ENCODE measurements around the gene ANKRD17.
A peak's percentile ranks its signal among the peaks of the same experiment; 100 is the strongest.

The ANKRD17 gene

GRCh38 chr4:73220815-73221214, 37.8 kb downstream of the ANKRD17 start:
- no peak for TF ChIP-seq CTCF (IDR thresholded peaks at IDR 0.05; ENCODE audit: low read length, missing control alignments)
- no peak for DNase-seq (ENCODE audit: low read depth)
- H3K4me3 ChIP-seq (replicated peaks; ENCODE audit: low read depth, low read length) = no peak overlapping the region

- no peak for TF ChIP-seq CTCF (IDR thresholded peaks at IDR 0.05; ENCODE audit: low read length, missing control alignments)
- peak; percentile 76 for DNase-seq (ENCODE audit: low read depth)
- peak overlapping the region; percentile 19 for H3K4me3 ChIP-seq (replicated peaks; ENCODE audit: low read depth, low read length)
Observed at GRCh38 chr4:73213916-73214653, 44.5 kb downstream of the ANKRD17 start.

DNA sequence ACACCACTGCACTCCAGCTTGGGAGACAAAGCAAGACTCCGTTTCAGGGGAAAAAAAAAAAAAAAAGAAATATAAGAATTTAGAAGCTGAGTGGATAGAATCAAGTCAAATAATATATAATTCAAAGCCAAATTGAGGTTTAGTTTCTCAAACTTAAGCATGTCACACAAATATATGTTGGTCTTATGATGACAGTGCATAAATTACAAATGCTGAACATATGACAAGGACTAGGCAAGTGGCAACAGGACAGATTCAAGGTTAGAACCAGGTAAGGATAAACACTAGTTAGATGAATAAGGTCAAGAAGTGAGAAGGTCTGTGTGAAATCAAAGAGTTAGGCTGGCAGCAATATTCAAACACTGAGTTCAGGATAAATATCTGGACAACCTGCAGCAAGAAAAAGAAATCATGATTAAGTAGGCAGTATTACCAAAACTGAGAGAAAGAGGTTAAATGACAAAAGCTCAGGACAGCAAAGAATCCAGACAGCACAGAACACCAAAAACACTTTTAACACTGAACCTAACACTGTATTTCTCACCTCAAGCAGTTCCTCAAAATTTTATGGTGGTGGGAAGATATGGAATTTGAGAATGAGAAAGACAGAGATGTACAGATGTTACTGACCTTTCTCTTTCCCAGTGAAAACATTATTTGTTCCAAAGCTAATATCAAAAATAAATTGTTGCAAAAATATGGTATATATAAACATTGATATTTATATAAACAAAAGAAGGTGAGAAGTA, 45.4 kb downstream of the ANKRD17 start:
- no peak overlapping the region for H3K4me3 ChIP-seq (replicated peaks; ENCODE audit: low read depth, low read length)
- no peak for TF ChIP-seq CTCF (IDR thresholded peaks at IDR 0.05; ENCODE audit: low read length, missing control alignments)
- no peak for DNase-seq (ENCODE audit: low read depth)

DNA sequence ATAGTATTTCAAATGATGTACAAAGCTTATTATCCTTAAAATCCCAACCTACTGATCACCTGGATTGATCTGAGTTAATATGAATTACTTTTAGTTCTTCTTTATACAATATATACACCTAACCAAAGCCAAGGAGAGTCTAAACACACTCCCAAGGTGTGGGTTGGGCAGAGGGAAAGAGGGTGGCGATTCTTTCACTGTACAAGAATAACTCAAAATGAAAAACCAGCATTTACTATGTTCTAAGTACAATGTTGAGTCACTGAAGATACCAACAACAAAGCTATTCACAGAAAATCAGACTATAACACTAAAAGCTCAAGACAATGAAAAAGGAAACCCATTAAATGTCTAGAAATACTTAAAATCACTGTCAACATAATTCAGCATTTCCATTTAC, 46.6 kb downstream of the ANKRD17 start:
- no peak for DNase-seq (ENCODE audit: low read depth)
- H3K4me3 ChIP-seq (replicated peaks; ENCODE audit: low read depth, low read length) = no peak overlapping the region
- TF ChIP-seq CTCF (IDR thresholded peaks at IDR 0.05; ENCODE audit: low read length, missing control alignments) = no peak

GRCh38 chr4:73208376-73208775, 50.2 kb downstream of the ANKRD17 start:
- no peak overlapping the region for H3K4me3 ChIP-seq (replicated peaks; ENCODE audit: low read depth, low read length)
- no peak for TF ChIP-seq CTCF (IDR thresholded peaks at IDR 0.05; ENCODE audit: low read length, missing control alignments)
- DNase-seq (ENCODE audit: low read depth) = peak; percentile 45

GRCh38 chr4:73206236-73206635, 52.4 kb downstream of the ANKRD17 start:
- no peak for DNase-seq (ENCODE audit: low read depth)
- no peak for TF ChIP-seq CTCF (IDR thresholded peaks at IDR 0.05; ENCODE audit: low read length, missing control alignments)
- no peak overlapping the region for H3K4me3 ChIP-seq (replicated peaks; ENCODE audit: low read depth, low read length)

Data from fibroblast of pulmonary artery (primary cell).